IPS-NIHi11 (cell line): ENCODE data around the gene PRKX.
"Not testable (repeated sequence)": the region's sequence is repeated elsewhere in the genome, so short reads cannot be mapped to it uniquely, and the experiment has no call there.

ENCODE experiments used
- DNase-seq: peaks from one replicate; pipeline ENCODE4 v3.0.0; 2012; ENCODE audit warnings: mixed read lengths, low spot score

The PRKX gene

GRCh38 chrX:3711331-3711917 lies 2.0 kb downstream of the PRKX start:
- DNase-seq, result no peak

GRCh38 chrX:3707673-3708274 lies 5.7 kb downstream of the PRKX start:
- DNase-seq, result not testable (repeated sequence)

GRCh38 chrX:3706481-3706880 lies 7.0 kb downstream of the PRKX start:
- no peak for DNase-seq

GRCh38 chrX:3703251-3703650 lies 10.2 kb downstream of the PRKX start:
- DNase-seq, result not testable (repeated sequence)

GRCh38 chrX:3702095-3702494 lies 11.4 kb downstream of the PRKX start:
- DNase-seq, result not testable (repeated sequence)

GRCh38 chrX:3701445-3701928 lies 12.0 kb downstream of the PRKX start:
- DNase-seq, result not testable (repeated sequence)

GRCh38 chrX:3699821-3700381 lies 13.5 kb downstream of the PRKX start:
- no peak for DNase-seq

- peak; percentile 23 for DNase-seq
Measured at GRCh38 chrX:3697701-3698279, 15.7 kb downstream of the PRKX start.

- no peak for DNase-seq
Measured at GRCh38 chrX:3697220-3697684, 16.2 kb downstream of the PRKX start.

- no peak for DNase-seq
Measured at GRCh38 chrX:3695536-3695935, 17.9 kb downstream of the PRKX start.

- DNase-seq, result no peak
Measured at GRCh38 chrX:3690140-3690539, 23.3 kb downstream of the PRKX start.

GRCh38 chrX:3683236-3683635 lies 30.2 kb downstream of the PRKX start:
- DNase-seq, result not testable (repeated sequence)

GRCh38 chrX:3680459-3680858 lies 33.0 kb downstream of the PRKX start:
- DNase-seq, result no peak

GRCh38 chrX:3679669-3680068 lies 33.8 kb downstream of the PRKX start:
- no peak for DNase-seq

GRCh38 chrX:3678328-3678727 lies 35.1 kb downstream of the PRKX start:
- DNase-seq, result no peak

- DNase-seq, result no peak
Measured at GRCh38 chrX:3674881-3675280, 38.6 kb downstream of the PRKX start.

- no peak for DNase-seq
Measured at GRCh38 chrX:3669841-3670475, 43.5 kb downstream of the PRKX start.

GRCh38 chrX:3666975-3667374 lies 46.5 kb downstream of the PRKX start:
- DNase-seq, result no peak

- DNase-seq, result no peak
Measured at GRCh38 chrX:3664921-3665320, 48.5 kb downstream of the PRKX start.

- DNase-seq, result not testable (repeated sequence)
Measured at GRCh38 chrX:3663576-3664250, 49.7 kb downstream of the PRKX start.

- DNase-seq, result no peak
Measured at GRCh38 chrX:3659761-3660160, 53.7 kb downstream of the PRKX start.

- DNase-seq, result no peak
Measured at GRCh38 chrX:3655181-3655580, 58.3 kb downstream of the PRKX start.
